HCT116 (cell line): Measurements from ENCODE around the gene CLEC16A. TPM values are rescaled to one million over a fixed set of nuclear protein-coding genes. Genes with fewer than 3 reads are reported as not detected.

Experiments used
- ATAC-seq: fragments of 200-7000 bp; cut with Tn5 transposase; 2 replicates; pipeline ENCODE4 v1.9.1; 2020; ENCODE audit warnings: mild to moderate bottlenecking, moderate library complexity
- BruUV-seq: library from RNA; stranded (reverse); fragments of 400-500 nt; replicated peaks from 2 replicates; lab custom pipeline; 2021; lab: Mats Ljungman, UMichigan
- CTCF ChIA-PET: fragments of 300-600 bp; sonication (Branson Sonifier 250); formaldehyde crosslinking; loops from one replicate; lab custom pipeline; 2021; ENCODE audit warnings: antibody characterized with exemption; lab: Charles Lee
- POLR2A ChIA-PET: fragments of 300-600, 350-600 bp; sonication (Branson Sonifier 250); formaldehyde crosslinking; loops from one replicate; lab custom pipeline; 2021; ENCODE audit warnings: antibody characterized with exemption; lab: Charles Lee
- RAD21 ChIA-PET, 2 experiments: fragments of 300-600 bp; sonication (Branson Sonifier 250); formaldehyde crosslinking; loops; one replicate each; lab custom pipeline; 2023; ENCODE audit warnings: low total read pairs in 2 of 2; ENCODE audit not compliant: uncharacterized antibody in 2 of 2, unreplicated experiment in 2 of 2, low non-redundant PET in 1 of 2; lab: Charles Lee
- DNase-seq: peaks from one replicate; pipeline ENCODE4 v3.0.0-alpha.2; 2010; ENCODE audit warnings: low read depth, low spot score
- H2AFZ ChIP-seq: fragments of 200-600 bp; shearing (Covaris generic), sonication (generic); 2 replicates; pipeline ENCODE4 v1.6.1; 2017; ENCODE audit warnings: low read depth, mixed run types, mixed read lengths, antibody characterized with exemption, low read length; ENCODE audit not compliant: poor library complexity, severe bottlenecking
- H3K27ac ChIP-seq: 2 replicates; pipeline ENCODE4 v1.5.1; 2012; ENCODE audit warnings: low read depth, low read length
- H3K27me3 ChIP-seq: fragments of 200-600 bp; sonication (generic); 2 replicates; pipeline ENCODE4 v1.6.1; 2016; ENCODE audit warnings: mixed run types, low read length, mixed read lengths; ENCODE audit not compliant: insufficient read depth
- H3K36me3 ChIP-seq, 2 experiments: fragments of 200-500 bp in 1 of 2; fragments of 200-600 bp in 1 of 2; sonication (Bioruptor generic) in 1 of 2; sonication (generic) in 1 of 2; 2 replicates each; pipeline versions ENCODE4 v1.5.1 to v1.6.1; 2014 to 2016; ENCODE audit warnings: low read length in 2 of 2, inconsistent platforms in 1 of 2, mixed read lengths in 1 of 2, mixed run types in 1 of 2; ENCODE audit not compliant: insufficient read depth in 2 of 2, control insufficient read depth in 1 of 2
- H3K4me1 ChIP-seq, 2 experiments: fragments of 200-600 bp in 1 of 2; sonication (generic) in 1 of 2; 2 replicates each; pipeline versions ENCODE4 v1.5.1 to v1.6.1; 2012 to 2017; ENCODE audit warnings: low read length in 2 of 2, inconsistent platforms in 1 of 2, mild to moderate bottlenecking in 1 of 2, mixed read lengths in 1 of 2, mixed run types in 1 of 2, moderate library complexity in 1 of 2; ENCODE audit not compliant: insufficient read depth in 2 of 2, control insufficient read depth in 1 of 2
- H3K4me2 ChIP-seq: fragments of 200-600 bp; sonication (generic); 2 replicates; pipeline ENCODE4 v1.6.1; 2017; ENCODE audit warnings: mixed run types, low read length, mixed read lengths
- H3K4me3 ChIP-seq, 2 experiments: fragments of 200-600 bp in 1 of 2; sonication (generic) in 1 of 2; replicated peaks in 1 of 2; 2 replicates each; pipeline ENCODE4 v1.5.1; 2011 to 2016; ENCODE audit warnings: low read length in 2 of 2, control low read depth in 1 of 2, low read depth in 1 of 2, mild to moderate bottlenecking in 1 of 2, mixed read lengths in 1 of 2, mixed run types in 1 of 2
- H3K79me2 ChIP-seq: fragments of 200-600 bp; sonication (generic); 2 replicates; pipeline ENCODE4 v1.6.1; 2017; ENCODE audit warnings: mild to moderate bottlenecking, mixed run types, low read length, moderate library complexity, mixed read lengths; ENCODE audit not compliant: insufficient read depth
- H3K9ac ChIP-seq: fragments of 200-600 bp; sonication (generic); 2 replicates; pipeline ENCODE4 v1.6.1; 2016; ENCODE audit warnings: low read length, mixed read lengths
- H3K9me2 ChIP-seq: fragments of 200-600 bp; sonication (generic), shearing (Covaris generic); 2 replicates; pipeline ENCODE4 v1.6.1; 2017; ENCODE audit warnings: mixed run types, mild to moderate bottlenecking, moderate library complexity; ENCODE audit not compliant: insufficient read depth
- H3K9me3 ChIP-seq, 2 experiments: fragments of 200-500 bp in 1 of 2; fragments of 200-600 bp in 1 of 2; sonication (Bioruptor generic) in 1 of 2; sonication (generic) in 1 of 2; 2 replicates each; pipeline ENCODE4 v1.6.1; 2014 to 2017; ENCODE audit warnings: low read length in 2 of 2, mixed read lengths in 2 of 2, inconsistent platforms in 1 of 2, low read depth in 1 of 2, mild to moderate bottlenecking in 1 of 2, mixed run types in 1 of 2, moderate library complexity in 1 of 2; ENCODE audit not compliant: control insufficient read depth in 1 of 2, insufficient read depth in 1 of 2
- H4K20me1 ChIP-seq: fragments of 200-600 bp; sonication (generic), shearing (Covaris generic); 2 replicates; pipeline ENCODE4 v1.6.1; 2017; ENCODE audit warnings: mixed run types, mild to moderate bottlenecking, moderate library complexity; ENCODE audit not compliant: insufficient read depth
- CBX3 ChIP-seq: IDR thresholded peaks from 2 replicates; pipeline ENCODE4 v1.6.1; 2012; ENCODE audit warnings: low read depth
- CEBPB ChIP-seq: IDR thresholded peaks from 2 replicates; pipeline ENCODE4 v1.6.1; 2012; ENCODE audit warnings: low read depth
- EGR1 ChIP-seq: IDR thresholded peaks from 2 replicates; pipeline ENCODE4 v1.6.1; 2012; ENCODE audit warnings: low read depth
- EZH2phosphoT487 ChIP-seq: fragments of 200-600 bp; IDR thresholded peaks from 2 replicates; pipeline ENCODE4 v1.6.1; 2018; ENCODE audit warnings: antibody characterized with exemption, borderline replicate concordance
- JUND ChIP-seq: IDR thresholded peaks from 2 replicates; pipeline ENCODE4 v1.6.1; 2012
- POLR2A ChIP-seq: IDR thresholded peaks from 2 replicates; pipeline ENCODE4 v1.7.0; 2011; ENCODE audit warnings: borderline replicate concordance; ENCODE audit not compliant: insufficient read depth, insufficient read length; ENCODE audit errors: extremely low read depth
- SIN3A ChIP-seq: IDR thresholded peaks from 2 replicates; pipeline ENCODE4 v1.6.1; 2012; ENCODE audit warnings: low read depth
- SRF ChIP-seq: IDR thresholded peaks from 2 replicates; pipeline ENCODE4 v1.6.1; 2012; ENCODE audit warnings: low read depth
- TCF7L2 ChIP-seq: IDR thresholded peaks from 2 replicates; pipeline ENCODE4 v1.7.0; 2011; ENCODE audit warnings: borderline replicate concordance, inconsistent platforms; ENCODE audit not compliant: insufficient read depth, insufficient read length; ENCODE audit errors: extremely low read depth
- YY1 ChIP-seq: IDR thresholded peaks from 2 replicates; pipeline ENCODE4 v1.6.1; 2011; ENCODE audit warnings: low read length, low read depth, moderate library complexity, mild to moderate bottlenecking; ENCODE audit not compliant: insufficient replicate concordance; ENCODE audit errors: extremely low read depth
- ZFX ChIP-seq: fragments of 450-650 bp; IDR thresholded peaks from 2 replicates; pipeline ENCODE4 v1.6.1; 2017
- ZNF274 ChIP-seq: fragments of 200-500 bp; sonication (Bioruptor generic); IDR thresholded peaks from 2 replicates; pipeline ENCODE4 v1.6.1; 2014; ENCODE audit warnings: mild to moderate bottlenecking, low read depth, low read length, inconsistent platforms
- intact Hi-C: fragments of 100-400 bp; cut with micrococcal nuclease; formaldehyde crosslinking; loops from 2 replicates; pipeline ENCODE4 v1.10.0; 2022
- total RNA-seq: library from RNA; stranded (reverse); gene quantifications from one replicate; pipeline ENCODE4 v1.2.1, GENCODE V29; 2021; ENCODE audit not compliant: unreplicated experiment
- TF ChIP-seq, protein P1 (sequence below), 3 experiments: fragments of 200-600 bp in 1 of 3; sonication (generic) in 1 of 3; IDR thresholded peaks in 2 of 3; conservative IDR thresholded peaks in 1 of 3; 2 replicates each; pipeline ENCODE4 v1.5.1; 2012 to 2017; ENCODE audit warnings: low read depth in 2 of 3, low read length in 2 of 3, antibody characterized with exemption in 1 of 3, borderline replicate concordance in 1 of 3, control low read depth in 1 of 3, mild to moderate bottlenecking in 1 of 3, mixed read lengths in 1 of 3, mixed run types in 1 of 3, moderate library complexity in 1 of 3; ENCODE audit not compliant: insufficient read depth in 1 of 3

CLEC16A gene
- total RNA-seq, 1 experiment from 2014 or later: 18.0 TPM

DNA sequence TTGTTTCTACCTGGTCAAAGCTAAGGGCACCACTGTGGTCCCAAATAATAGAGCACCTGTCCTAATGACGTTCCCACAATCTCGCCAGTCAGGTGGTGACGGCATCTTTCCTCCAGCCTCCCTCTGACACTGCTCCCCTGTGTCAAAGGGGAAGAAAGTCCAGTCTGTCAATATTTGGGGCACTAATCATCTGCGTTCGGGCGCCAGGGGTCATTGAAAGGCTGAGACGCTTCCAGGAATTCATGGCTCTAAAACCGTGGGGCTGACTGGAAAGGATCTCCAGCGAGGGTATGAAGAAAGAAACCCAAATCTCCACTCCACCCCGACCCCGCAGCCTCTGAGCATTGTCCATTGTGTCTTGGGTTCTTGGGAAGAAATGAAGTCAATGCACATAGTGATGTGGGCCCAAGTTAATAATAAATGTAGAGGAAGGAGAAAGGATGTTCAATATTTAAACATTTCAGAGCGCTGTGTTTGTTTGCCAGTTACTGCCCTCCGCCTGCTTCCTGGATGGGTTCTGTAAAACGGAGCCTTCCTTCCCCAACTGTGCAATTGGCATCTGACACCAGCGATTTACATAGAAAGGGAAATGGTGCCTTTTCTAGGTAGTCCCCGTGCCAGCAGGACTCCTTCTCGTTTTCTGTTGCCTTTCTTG lies 208.4 kb downstream of the CLEC16A start:
- no peaks in the 10 kb centered on the region for H3K79me2 ChIP-seq
- no peak overlapping the region for H3K27ac ChIP-seq
- POLR2A ChIA-PET: no interaction called here
- peaks cover 0 to 7% of the 10 kb centered on the region in 2 experiments; a peak in 2 of 4 replicates for H3K4me1 ChIP-seq
- no peaks in the 10 kb centered on the region for H3K36me3 ChIP-seq
- no peak overlapping the region for H3K4me2 ChIP-seq
- no peak for DNase-seq
- no peaks in the 10 kb centered on the region for H3K27me3 ChIP-seq
- CTCF ChIA-PET: no interaction called here
- no peaks in the 10 kb centered on the region for H3K9me3 ChIP-seq
- H2AFZ ChIP-seq: no peak overlapping the region
- H3K9ac ChIP-seq: no peak overlapping the region
- TF ChIP-seq JUND: no peak
- TF ChIP-seq SRF: no peak
- TF ChIP-seq, protein P1, sequence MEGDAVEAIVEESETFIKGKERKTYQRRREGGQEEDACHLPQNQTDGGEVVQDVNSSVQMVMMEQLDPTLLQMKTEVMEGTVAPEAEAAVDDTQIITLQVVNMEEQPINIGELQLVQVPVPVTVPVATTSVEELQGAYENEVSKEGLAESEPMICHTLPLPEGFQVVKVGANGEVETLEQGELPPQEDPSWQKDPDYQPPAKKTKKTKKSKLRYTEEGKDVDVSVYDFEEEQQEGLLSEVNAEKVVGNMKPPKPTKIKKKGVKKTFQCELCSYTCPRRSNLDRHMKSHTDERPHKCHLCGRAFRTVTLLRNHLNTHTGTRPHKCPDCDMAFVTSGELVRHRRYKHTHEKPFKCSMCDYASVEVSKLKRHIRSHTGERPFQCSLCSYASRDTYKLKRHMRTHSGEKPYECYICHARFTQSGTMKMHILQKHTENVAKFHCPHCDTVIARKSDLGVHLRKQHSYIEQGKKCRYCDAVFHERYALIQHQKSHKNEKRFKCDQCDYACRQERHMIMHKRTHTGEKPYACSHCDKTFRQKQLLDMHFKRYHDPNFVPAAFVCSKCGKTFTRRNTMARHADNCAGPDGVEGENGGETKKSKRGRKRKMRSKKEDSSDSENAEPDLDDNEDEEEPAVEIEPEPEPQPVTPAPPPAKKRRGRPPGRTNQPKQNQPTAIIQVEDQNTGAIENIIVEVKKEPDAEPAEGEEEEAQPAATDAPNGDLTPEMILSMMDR (IDR thresholded peaks at IDR 0.05 in 2 of 3, conservative IDR thresholded peaks at IDR 0.05 in 1 of 3; ENCODE audit: borderline replicate concordance in 1 of 3, insufficient read depth in 1 of 3, low read depth in 2 of 3, low read length in 2 of 3): no peak
- no peak for TF ChIP-seq SIN3A
- TF ChIP-seq POLR2A: no peak
- no peak for TF ChIP-seq ZNF274
- TF ChIP-seq YY1: no peak
- no peak for TF ChIP-seq CEBPB
- no peak for TF ChIP-seq TCF7L2
- no peak for TF ChIP-seq CBX3
- no peak for TF ChIP-seq EZH2phosphoT487
- no peak for TF ChIP-seq ZFX
- no peak for TF ChIP-seq EGR1
- TF ChIP-seq, all 23 proteins: peak for 0
- Histone ChIP-seq H4K20me1 (no peaks in the 10 kb centered on the region), H3K4me3 (no peak overlapping the region), H3K9me2 (no peaks in the 10 kb centered on the region)
- RAD21 ChIA-PET: no interaction called here
- no TSS peak for BruUV-seq
- intact Hi-C loops: no loop called here
- no peak for ATAC-seq
